Spleen (tissue), 11 donors: ENCODE measurements around the gene HOXB2. TPM values are rescaled to one million over a fixed set of nuclear protein-coding genes. Genes with fewer than 3 reads are reported as not detected.

Experiments
- DNase-seq: peaks from one replicate; pipeline ENCODE4 v3.0.0-alpha.2; 2020
- H3K27ac ChIP-seq, 8 donors: fragments of 200-600 bp; sonication (generic) in 7 of 8; 1 replicate in 4 of 8; 2 replicates in 4 of 8; pipeline versions ENCODE4 v1.5.0 to v1.8.0; 2016 to 2021; ENCODE audit warnings: inconsistent platforms in 4 of 8, mild to moderate bottlenecking in 4 of 8, moderate library complexity in 1 of 8
- H3K27me3 ChIP-seq, 7 donors: fragments of 200-600 bp; sonication (generic) in 6 of 7; replicated peaks in 1 of 7; 1 replicate in 4 of 7; 2 replicates in 3 of 7; pipeline versions ENCODE4 v1.5.0 to v1.8.0; 2016 to 2021; ENCODE audit warnings: inconsistent platforms in 3 of 7, mild to moderate bottlenecking in 1 of 7
- H3K36me3 ChIP-seq, 6 donors: fragments of 200-600 bp; sonication (generic) in 5 of 6; 1 replicate in 4 of 6; 2 replicates in 2 of 6; pipeline versions ENCODE4 v1.5.0 to v1.8.0; 2016 to 2021; ENCODE audit warnings: inconsistent platforms in 2 of 6
- H3K4me1 ChIP-seq, 6 donors: fragments of 200-600 bp; sonication (generic) in 5 of 6; 1 replicate in 3 of 6; 2 replicates in 3 of 6; pipeline versions ENCODE4 v1.5.0 to v1.8.0; 2016 to 2021; ENCODE audit warnings: inconsistent platforms in 3 of 6
- H3K4me3 ChIP-seq, 8 donors: fragments of 200-600 bp; sonication (generic) in 7 of 8; 1 replicate in 4 of 8; 2 replicates in 4 of 8; pipeline versions ENCODE4 v1.5.0 to v1.8.0; 2016 to 2021; ENCODE audit warnings: inconsistent platforms in 4 of 8, mild to moderate bottlenecking in 4 of 8, moderate library complexity in 2 of 8
- H3K9me3 ChIP-seq, 8 donors: fragments of 200-600 bp; sonication (generic) in 7 of 8; 1 replicate in 4 of 8; 2 replicates in 4 of 8; pipeline versions ENCODE4 v1.5.0 to v1.8.0; 2016 to 2021; ENCODE audit warnings: inconsistent platforms in 4 of 8
- POLR2A ChIP-seq, 3 donors: fragments of 450-650 bp; IDR thresholded peaks; one replicate each; pipeline ENCODE4 v1.5.1; 2017; ENCODE audit warnings: antibody characterized with exemption in 3 of 3, mild to moderate bottlenecking in 1 of 3
- POLR2AphosphoS5 ChIP-seq, 3 donors: sonication (generic); formaldehyde crosslinking; IDR thresholded peaks; one replicate each; pipeline ENCODE4 v1.5.1; 2017; ENCODE audit warnings: antibody characterized with exemption in 3 of 3
- WGBS, 5 donors: extraction: QIAGEN DNeasy Blood & Tissue Kit in 3 of 5; methylation state at CpG; one replicate each; pipeline versions ENCODE4 v1.1.5 to v1.1.7; 2013 to 2018; 5-methylcytosine and 5-hydroxymethylcytosine counted together
- intact Hi-C: fragments of 100-400 bp; cut with DNase I; formaldehyde crosslinking; loops from one replicate; pipeline ENCODE4 v1.15.0; 2023; ENCODE audit warnings: low total_unique reads
- polyA plus RNA-seq, 3 donors: library from polyadenylated mRNA; stranded (reverse); fragments of 200-250 nt; gene quantifications; one replicate each; pipeline ENCODE4 v1.2.1, GENCODE V29; 2013
- total RNA-seq, 7 donors: library from RNA; depleted of rRNA in 3 of 7; stranded (reverse); fragments of >200 nt in 3 of 7; fragmentation: NEBNext Ultra II Directional in 4 of 7; extraction: Animal tissue kit (Norgen Biotek cat#: 25700) in 4 of 7; gene quantifications; one replicate each; pipeline versions ENCODE4 v1.1.0 to v1.2.1, GENCODE V29; 2016 to 2021
- TF ChIP-seq, protein P1 (sequence below), 11 experiments: fragments of 200-600 bp in 7 of 11; fragments of 450-650 bp in 4 of 11; sonication (generic) in 4 of 11; IDR thresholded peaks in 8 of 11; conservative IDR thresholded peaks in 3 of 11; 1 replicate in 7 of 11; 2 replicates in 4 of 11; pipeline versions ENCODE4 v1.4.0 to v1.8.0; 2016 to 2021; ENCODE audit warnings: antibody characterized with exemption in 11 of 11, inconsistent platforms in 4 of 11, mild to moderate bottlenecking in 1 of 11
- donor health status: healthy with polysubstance abuse.
- donor health status: DM: no; HTN: no; CAD: no; lungs with moderate emphysema.
- donor health status: DM: no; HTN: no; CAD: no.
- donor health status: Bipolar disorder and iron deficiency.
- donor health status: healthy.
- donor health status: DM: no; HTN: no; CAD: no.
- donor health status: DM: yes; HTN: yes; CAD: no.

The HOXB2 gene
- total and polyA plus RNA-seq, 10 donors, result 5.9 to 21.9 (median 8.8) TPM

DNA sequence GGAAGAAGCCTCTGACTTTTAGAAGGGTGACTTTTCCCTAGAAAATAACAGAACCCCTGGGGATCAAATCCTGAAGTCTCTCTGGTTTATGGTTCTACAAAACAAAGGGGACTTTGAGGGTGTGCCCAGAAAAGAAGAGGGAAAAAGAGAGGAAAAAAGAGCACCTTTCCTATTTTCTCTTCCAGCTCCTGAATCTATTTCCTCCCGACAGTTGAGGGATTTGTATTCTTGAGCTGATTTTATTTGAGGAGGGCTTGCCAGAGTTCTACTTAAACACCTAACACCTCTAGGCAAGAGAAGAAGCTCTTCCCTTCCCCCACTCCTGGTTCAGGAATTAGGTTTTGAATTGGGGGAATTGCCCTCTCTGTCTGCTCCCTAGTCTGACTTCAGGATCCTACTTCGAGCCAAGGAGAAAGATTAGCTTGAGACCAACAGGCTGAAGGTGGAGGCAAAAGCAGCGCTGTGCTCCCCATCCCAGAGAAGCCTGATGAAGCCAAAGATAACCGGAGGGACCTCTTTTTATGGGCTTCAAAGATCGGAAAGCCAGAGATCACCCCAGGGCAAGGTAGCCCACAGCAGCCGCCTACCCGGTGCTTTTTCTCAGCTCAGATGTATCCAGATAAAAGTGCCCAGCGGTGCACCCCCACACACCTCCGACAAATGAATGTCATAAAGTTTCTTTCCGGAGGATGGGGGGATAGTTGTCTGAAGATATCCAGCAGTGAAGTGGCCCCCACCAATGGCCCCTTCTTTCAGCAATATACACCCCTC, 44.3 kb upstream of the HOXB2 start:
- Histone ChIP-seq H3K27me3 (peaks cover 0 to 100% (median 74%) of the 10 kb centered on the region in 7 donors), H3K27ac (peak overlapping the region in 6 of 8 donors; percentile 71 to 85 (median 82)), H3K9me3 (no peaks in the 10 kb centered on the region), H3K36me3 (no peaks in the 10 kb centered on the region), H3K4me1 (peaks cover 17 to 86% (median 54%) of the 10 kb centered on the region in 6 donors), H3K4me3 (peak overlapping the region in 4 of 8 donors; percentile 15 to 81 (median 20))
- TF ChIP-seq, protein P1, sequence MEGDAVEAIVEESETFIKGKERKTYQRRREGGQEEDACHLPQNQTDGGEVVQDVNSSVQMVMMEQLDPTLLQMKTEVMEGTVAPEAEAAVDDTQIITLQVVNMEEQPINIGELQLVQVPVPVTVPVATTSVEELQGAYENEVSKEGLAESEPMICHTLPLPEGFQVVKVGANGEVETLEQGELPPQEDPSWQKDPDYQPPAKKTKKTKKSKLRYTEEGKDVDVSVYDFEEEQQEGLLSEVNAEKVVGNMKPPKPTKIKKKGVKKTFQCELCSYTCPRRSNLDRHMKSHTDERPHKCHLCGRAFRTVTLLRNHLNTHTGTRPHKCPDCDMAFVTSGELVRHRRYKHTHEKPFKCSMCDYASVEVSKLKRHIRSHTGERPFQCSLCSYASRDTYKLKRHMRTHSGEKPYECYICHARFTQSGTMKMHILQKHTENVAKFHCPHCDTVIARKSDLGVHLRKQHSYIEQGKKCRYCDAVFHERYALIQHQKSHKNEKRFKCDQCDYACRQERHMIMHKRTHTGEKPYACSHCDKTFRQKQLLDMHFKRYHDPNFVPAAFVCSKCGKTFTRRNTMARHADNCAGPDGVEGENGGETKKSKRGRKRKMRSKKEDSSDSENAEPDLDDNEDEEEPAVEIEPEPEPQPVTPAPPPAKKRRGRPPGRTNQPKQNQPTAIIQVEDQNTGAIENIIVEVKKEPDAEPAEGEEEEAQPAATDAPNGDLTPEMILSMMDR (IDR thresholded peaks at IDR 0.05 in 8 of 11, conservative IDR thresholded peaks at IDR 0.05 in 3 of 11), result no peak
- no peak for TF ChIP-seq POLR2A (IDR thresholded peaks at IDR 0.05)
- no peak for TF ChIP-seq POLR2AphosphoS5 (IDR thresholded peaks at IDR 0.05)
- no peak for DNase-seq
- WGBS, 5 donors, result 23 to 49% (median 28%) methylated on average over 7 to 10 of the region's 10 CpGs
- intact Hi-C loops, result no loop called here

DNA sequence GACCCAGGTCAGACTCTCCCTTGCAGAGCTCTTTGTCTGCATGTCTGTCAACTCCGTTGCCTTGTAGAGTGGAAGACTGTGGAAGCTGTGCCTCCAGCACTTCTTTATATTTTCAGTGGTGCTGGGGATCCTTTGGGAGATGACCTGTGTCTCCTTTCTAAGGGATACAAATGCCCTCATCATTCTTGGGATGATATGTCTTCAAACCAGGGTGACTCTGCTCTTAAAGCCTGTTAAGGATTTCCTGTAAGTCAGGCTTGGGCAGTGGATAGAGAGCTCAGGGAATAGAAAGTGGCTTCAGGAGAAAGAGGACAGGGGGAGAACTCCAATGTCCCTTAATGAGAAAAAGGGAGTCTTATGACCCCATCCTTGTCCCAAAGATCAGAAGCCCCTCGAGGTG, 43.6 kb upstream of the HOXB2 start:
- TF ChIP-seq POLR2A (IDR thresholded peaks at IDR 0.05) (no peak), POLR2AphosphoS5 (IDR thresholded peaks at IDR 0.05) (no peak)
- TF ChIP-seq, protein P1 (IDR thresholded peaks at IDR 0.05 in 8 of 11, conservative IDR thresholded peaks at IDR 0.05 in 3 of 11), result no peak
- intact Hi-C loops, result no loop called here
- Histone ChIP-seq H3K9me3 (no peaks in the 10 kb centered on the region), H3K4me3 (peak overlapping the region in 1 of 8 donors; percentile 81), H3K27me3 (peaks cover 0 to 100% (median 70%) of the 10 kb centered on the region in 7 donors), H3K4me1 (peaks cover 17 to 86% (median 49%) of the 10 kb centered on the region in 6 donors), H3K27ac (peak overlapping the region in 7 of 8 donors; percentile 39 to 85 (median 81)), H3K36me3 (no peaks in the 10 kb centered on the region)
- DNase-seq, result no peak
- WGBS, 5 donors, result 24 to 42% (median 36%) methylated on average over 2 of the region's 2 CpGs

DNA sequence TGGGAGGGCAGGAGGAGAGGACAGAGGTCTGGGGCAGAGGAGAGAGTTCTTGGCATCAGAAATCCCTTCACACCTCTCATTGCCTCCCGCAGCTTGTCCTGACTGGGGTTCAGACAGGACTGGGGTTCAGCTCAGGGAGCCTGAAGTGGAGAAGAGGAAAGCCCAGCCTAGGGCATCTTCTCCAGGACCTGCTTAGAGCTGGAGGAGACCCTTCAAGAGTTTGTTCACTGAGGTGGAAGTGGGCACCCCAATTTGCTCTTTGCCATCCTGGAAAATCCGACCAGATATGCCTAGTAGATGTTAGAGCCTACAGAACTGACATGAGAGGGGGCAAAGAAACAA, 43.1 kb upstream of the HOXB2 start:
- no peak for DNase-seq
- 27 to 65% (median 48%) methylated on average over 2 of the region's 2 CpGs for WGBS, 5 donors
- TF ChIP-seq POLR2A (IDR thresholded peaks at IDR 0.05) (no peak), POLR2AphosphoS5 (IDR thresholded peaks at IDR 0.05) (no peak)
- TF ChIP-seq, protein P1 (IDR thresholded peaks at IDR 0.05 in 8 of 11, conservative IDR thresholded peaks at IDR 0.05 in 3 of 11), result no peak
- Histone ChIP-seq H3K27ac (peak overlapping the region in 7 of 8 donors; percentile 39 to 85 (median 81)), H3K27me3 (peaks cover 0 to 100% (median 70%) of the 10 kb centered on the region in 7 donors), H3K9me3 (no peaks in the 10 kb centered on the region), H3K4me3 (peak overlapping the region in 1 of 8 donors; percentile 81), H3K4me1 (peaks cover 13 to 86% (median 44%) of the 10 kb centered on the region in 6 donors), H3K36me3 (no peaks in the 10 kb centered on the region)
- intact Hi-C loops, result no loop called here
